Smooth muscle cell (in vitro differentiated cells): ENCODE data around the gene P2RX4. TPM values are rescaled to one million over a fixed set of nuclear protein-coding genes. Genes with fewer than 3 reads are reported as not detected.

Source experiments
- DNase-seq: peaks from one replicate; lab custom pipeline; 2025; ENCODE audit not compliant: unreplicated experiment; lab: John Stamatoyannopoulos, UW
- H2AFZ ChIP-seq: fragments of 200-600 bp; sonication (generic); 2 replicates; pipeline ENCODE4 v1.6.0; 2016; ENCODE audit warnings: antibody characterized with exemption, low read depth, mild to moderate bottlenecking
- H3F3A ChIP-seq: fragments of 200-600 bp; sonication (generic); 2 replicates; pipeline ENCODE4 v1.6.0; 2017; ENCODE audit warnings: antibody characterized with exemption, low read depth
- H3K27ac ChIP-seq: fragments of 200-600 bp; sonication (generic); 2 replicates; pipeline ENCODE4 v1.5.1; 2016; ENCODE audit warnings: low read depth, mild to moderate bottlenecking
- H3K27me3 ChIP-seq: fragments of 200-600 bp; sonication (generic); 2 replicates; pipeline ENCODE4 v1.6.1; 2016; ENCODE audit warnings: low read depth, mild to moderate bottlenecking
- H3K36me3 ChIP-seq: fragments of 200-600 bp; sonication (generic); 2 replicates; pipeline ENCODE4 v1.5.1; 2016; ENCODE audit warnings: low read depth
- H3K4me1 ChIP-seq: fragments of 200-600 bp; sonication (generic); 2 replicates; pipeline ENCODE4 v1.5.1; 2016; ENCODE audit warnings: low read depth
- H3K4me2 ChIP-seq: fragments of 200-600 bp; sonication (generic); 2 replicates; pipeline ENCODE4 v1.6.0; 2016; ENCODE audit warnings: mild to moderate bottlenecking
- H3K4me3 ChIP-seq: fragments of 200-600 bp; sonication (generic); 2 replicates; pipeline ENCODE4 v1.5.1; 2016; ENCODE audit warnings: mild to moderate bottlenecking
- H3K79me2 ChIP-seq: fragments of 200-600 bp; sonication (generic); 2 replicates; pipeline ENCODE4 v1.6.0; 2016; ENCODE audit warnings: low read depth, mild to moderate bottlenecking
- H3K9ac ChIP-seq: fragments of 200-600 bp; sonication (generic); 2 replicates; pipeline ENCODE4 v1.6.0; 2016; ENCODE audit warnings: low read depth
- H3K9me3 ChIP-seq: fragments of 200-600 bp; sonication (generic); replicated peaks from 2 replicates; pipeline ENCODE4 v1.5.1; 2016; ENCODE audit warnings: low read depth
- H4K20me1 ChIP-seq: fragments of 200-600 bp; sonication (generic); 2 replicates; pipeline ENCODE4 v1.6.0; 2016; ENCODE audit warnings: low read depth
- CTCF ChIP-seq: fragments of 200-600 bp; sonication (generic); IDR thresholded peaks from 2 replicates; pipeline ENCODE4 v1.5.1; 2017; ENCODE audit warnings: borderline replicate concordance, mild to moderate bottlenecking, antibody characterized with exemption; ENCODE audit not compliant: insufficient read depth, poor library complexity, severe bottlenecking
- WGBS: methylation state at CpG from one replicate; pipeline ENCODE4 v1.1.7; 2016; ENCODE audit warnings: low lambda C conversion rate; 5-methylcytosine and 5-hydroxymethylcytosine counted together
- polyA plus RNA-seq: library from polyadenylated mRNA; unstranded; fragments of >200 nt; fragmentation: Nextera tagmentation; extraction: Ambion mirVana; gene quantifications from 2 replicates; pipeline ENCODE4 v1.2.1, GENCODE V29; 2016
- total RNA-seq: library from RNA; depleted of rRNA; stranded (reverse); fragments of >200 nt; gene quantifications from 2 replicates; pipeline ENCODE4 v1.2.3, GENCODE V29; 2014

Gene P2RX4
- total and polyA plus RNA-seq, 2 experiments from 2014 or later, result 20.6 to 32.2 TPM

DNA sequence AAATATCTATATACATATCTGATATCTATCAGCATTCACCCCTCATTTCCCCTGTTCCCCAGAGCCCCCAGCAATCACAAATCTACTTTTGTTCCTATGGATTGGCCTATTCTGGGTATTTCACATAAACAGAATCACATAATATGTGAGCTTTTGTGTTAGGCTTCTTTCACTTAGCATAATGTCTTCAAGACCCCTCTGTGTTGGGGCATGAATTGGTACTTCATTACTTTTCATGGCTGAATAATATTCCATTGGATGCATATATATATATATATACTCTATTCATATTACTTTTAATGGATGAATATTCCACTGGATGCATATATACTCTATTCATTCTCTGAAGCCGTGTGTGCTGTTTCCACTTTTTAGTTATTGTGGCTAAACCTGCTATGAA lies 57.9 kb downstream of the P2RX4 start:
- 100% methylated on average over 1 of the region's 1 CpG for WGBS
- DNase-seq, result no peak
- H4K20me1 ChIP-seq, result no peaks in the 10 kb centered on the region
- no peak overlapping the region for H3K27ac ChIP-seq
- no peaks in the 10 kb centered on the region for H3K36me3 ChIP-seq
- no peak for TF ChIP-seq CTCF
- H3K4me3 ChIP-seq, result no peak overlapping the region
- no peak overlapping the region for H3K4me2 ChIP-seq
- H3K4me1 ChIP-seq, result no peaks in the 10 kb centered on the region
- H2AFZ ChIP-seq, result no peak overlapping the region
- H3K79me2 ChIP-seq, result no peaks in the 10 kb centered on the region
- no peaks in the 10 kb centered on the region for H3F3A ChIP-seq
- no peak overlapping the region for H3K9ac ChIP-seq
- H3K27me3 ChIP-seq, result no peaks in the 10 kb centered on the region
- no peaks in the 10 kb centered on the region for H3K9me3 ChIP-seq

- H3F3A ChIP-seq, result no peaks in the 10 kb centered on the region
- no peak overlapping the region for H2AFZ ChIP-seq
- H3K27ac ChIP-seq, result no peak overlapping the region
- peaks cover 8% of the 10 kb centered on the region for H3K79me2 ChIP-seq
- WGBS, result 93% methylated on average over 12 of the region's 14 CpGs
- H3K9me3 ChIP-seq, result no peaks in the 10 kb centered on the region
- H3K27me3 ChIP-seq, result no peaks in the 10 kb centered on the region
- no peak for TF ChIP-seq CTCF
- no peaks in the 10 kb centered on the region for H3K36me3 ChIP-seq
- H4K20me1 ChIP-seq, result peaks cover 17% of the 10 kb centered on the region
- H3K4me2 ChIP-seq, result no peak overlapping the region
- H3K9ac ChIP-seq, result no peak overlapping the region
- H3K4me1 ChIP-seq, result no peaks in the 10 kb centered on the region
- DNase-seq, result no peak
- no peak overlapping the region for H3K4me3 ChIP-seq
These were observed 63.5 kb downstream of the P2RX4 start for GRCh38 chr12:121273364-121273896.

GRCh38 chr12:121274036-121274763 lies 64.3 kb downstream of the P2RX4 start:
- no peak overlapping the region for H3K9ac ChIP-seq
- no peak overlapping the region for H3K4me2 ChIP-seq
- no peak for TF ChIP-seq CTCF
- H3K9me3 ChIP-seq, result no peaks in the 10 kb centered on the region
- peaks cover 9% of the 10 kb centered on the region for H3K79me2 ChIP-seq
- H3K4me1 ChIP-seq, result no peaks in the 10 kb centered on the region
- H4K20me1 ChIP-seq, result peaks cover 25% of the 10 kb centered on the region
- H2AFZ ChIP-seq, result no peak overlapping the region
- H3F3A ChIP-seq, result no peaks in the 10 kb centered on the region
- WGBS, result 97% methylated on average over 35 of the region's 35 CpGs
- H3K4me3 ChIP-seq, result no peak overlapping the region
- no peak overlapping the region for H3K27ac ChIP-seq
- H3K36me3 ChIP-seq, result no peaks in the 10 kb centered on the region
- DNase-seq, result no peak
- H3K27me3 ChIP-seq, result no peaks in the 10 kb centered on the region

DNA sequence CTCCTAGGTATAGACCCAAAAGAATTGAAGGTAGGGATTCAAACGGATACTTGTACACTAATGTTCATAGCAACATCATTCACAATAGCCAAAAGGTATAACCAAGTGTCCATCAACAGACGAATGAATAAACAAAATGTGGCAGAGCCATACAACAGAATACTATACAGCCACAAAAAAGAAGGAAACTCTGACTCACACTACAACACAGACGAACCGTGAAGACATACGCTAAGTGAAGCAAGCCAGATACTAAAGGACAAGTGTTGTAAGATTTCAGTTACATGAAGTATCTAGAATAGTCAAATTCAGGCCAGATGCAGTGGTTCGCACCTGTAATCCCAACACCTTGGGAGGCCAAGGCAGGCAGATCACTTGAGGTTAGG lies 67.4 kb downstream of the P2RX4 start:
- no peak overlapping the region for H3K4me2 ChIP-seq
- peak overlapping the region; percentile 13 for H3K27ac ChIP-seq
- no peak overlapping the region for H3K4me3 ChIP-seq
- H3K79me2 ChIP-seq, result peaks cover 12% of the 10 kb centered on the region
- no peak for DNase-seq
- no peak for TF ChIP-seq CTCF
- no peaks in the 10 kb centered on the region for H3K27me3 ChIP-seq
- H3K36me3 ChIP-seq, result no peaks in the 10 kb centered on the region
- H3K4me1 ChIP-seq, result no peaks in the 10 kb centered on the region
- WGBS, result 83% methylated on average over 6 of the region's 6 CpGs
- H3K9me3 ChIP-seq, result no peaks in the 10 kb centered on the region
- no peak overlapping the region for H2AFZ ChIP-seq
- H3F3A ChIP-seq, result no peaks in the 10 kb centered on the region
- no peak overlapping the region for H3K9ac ChIP-seq
- peaks cover 47% of the 10 kb centered on the region for H4K20me1 ChIP-seq
